GM15510 (cell line): ENCODE data around the gene GAS2L1.

Experiments used
- POLR2A ChIP-seq: IDR thresholded peaks from 3 replicates; pipeline ENCODE4 v1.6.1; 2011; ENCODE audit warnings: borderline replicate concordance; ENCODE audit not compliant: insufficient read length; ENCODE audit errors: extremely low read depth

GAS2L1 gene

DNA sequence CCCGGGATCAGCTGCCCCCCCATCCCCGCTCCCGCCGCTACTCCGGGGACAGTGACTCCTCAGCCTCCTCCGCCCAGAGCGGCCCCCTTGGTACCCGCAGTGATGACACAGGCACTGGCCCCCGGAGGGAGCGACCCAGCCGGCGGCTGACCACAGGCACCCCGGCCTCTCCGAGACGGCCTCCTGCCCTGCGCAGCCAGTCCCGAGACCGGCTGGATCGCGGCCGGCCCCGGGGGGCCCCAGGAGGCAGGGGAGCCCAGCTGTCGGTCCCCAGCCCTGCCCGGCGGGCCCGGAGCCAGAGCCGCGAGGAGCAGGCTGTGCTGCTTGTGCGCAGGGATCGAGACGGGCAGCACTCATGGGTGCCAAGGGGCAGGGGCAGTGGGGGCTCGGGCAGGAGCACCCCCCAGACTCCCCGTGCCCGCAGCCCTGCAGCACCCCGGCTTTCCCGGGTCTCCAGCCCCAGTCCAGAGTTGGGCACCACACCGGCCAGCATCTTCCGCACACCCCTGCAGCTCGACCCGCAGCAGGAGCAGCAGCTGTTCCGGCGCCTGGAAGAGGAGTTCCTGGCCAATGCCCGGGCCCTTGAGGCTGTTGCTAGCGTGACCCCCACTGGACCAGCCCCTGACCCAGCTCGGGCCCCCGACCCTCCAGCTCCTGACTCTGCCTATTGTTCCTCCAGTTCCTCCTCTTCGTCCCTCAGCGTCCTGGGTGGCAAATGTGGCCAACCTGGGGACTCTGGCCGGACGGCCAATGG is 5.2 kb downstream of the GAS2L1 start:
- TF ChIP-seq POLR2A, result no peak

DNA sequence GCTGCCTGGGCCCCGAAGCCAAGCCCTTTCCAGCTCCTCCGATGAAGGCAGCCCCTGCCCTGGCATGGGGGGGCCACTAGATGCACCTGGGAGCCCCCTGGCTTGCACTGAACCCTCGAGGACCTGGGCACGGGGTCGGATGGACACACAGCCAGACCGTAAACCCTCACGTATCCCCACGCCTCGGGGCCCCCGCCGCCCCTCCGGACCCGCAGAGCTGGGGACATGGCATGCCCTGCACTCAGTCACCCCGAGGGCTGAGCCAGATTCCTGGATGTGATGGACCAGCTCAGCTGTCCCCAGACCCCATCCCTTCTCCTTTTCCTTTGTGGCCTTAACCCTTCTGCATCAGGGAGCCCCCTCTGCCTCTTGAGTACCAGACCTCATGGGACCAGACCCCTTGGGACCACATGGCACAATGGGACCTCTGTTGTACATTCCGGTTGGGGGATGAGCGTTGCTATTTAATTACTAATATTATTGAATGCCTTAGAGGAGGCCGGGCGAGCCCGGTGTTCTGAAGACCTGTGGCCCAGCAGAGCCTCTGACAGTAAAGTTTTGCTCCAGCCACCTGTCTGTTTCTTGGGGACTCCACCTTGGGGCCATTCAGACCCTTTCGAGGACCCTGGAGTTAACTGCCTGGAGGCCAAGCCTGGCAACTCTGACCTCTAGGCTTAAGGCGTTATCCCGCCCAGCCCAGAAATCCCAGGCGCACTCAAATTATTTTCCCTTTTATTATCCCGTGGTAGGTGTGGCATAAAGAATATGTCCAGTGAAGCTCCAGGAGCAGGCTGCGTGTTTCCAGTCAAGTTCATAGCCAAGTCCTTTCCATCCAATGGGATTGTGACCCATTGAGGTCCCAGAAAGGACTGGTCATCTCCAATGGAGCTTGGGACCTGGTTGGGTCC is 6.0 kb downstream of the GAS2L1 start:
- TF ChIP-seq POLR2A, result no peak

DNA sequence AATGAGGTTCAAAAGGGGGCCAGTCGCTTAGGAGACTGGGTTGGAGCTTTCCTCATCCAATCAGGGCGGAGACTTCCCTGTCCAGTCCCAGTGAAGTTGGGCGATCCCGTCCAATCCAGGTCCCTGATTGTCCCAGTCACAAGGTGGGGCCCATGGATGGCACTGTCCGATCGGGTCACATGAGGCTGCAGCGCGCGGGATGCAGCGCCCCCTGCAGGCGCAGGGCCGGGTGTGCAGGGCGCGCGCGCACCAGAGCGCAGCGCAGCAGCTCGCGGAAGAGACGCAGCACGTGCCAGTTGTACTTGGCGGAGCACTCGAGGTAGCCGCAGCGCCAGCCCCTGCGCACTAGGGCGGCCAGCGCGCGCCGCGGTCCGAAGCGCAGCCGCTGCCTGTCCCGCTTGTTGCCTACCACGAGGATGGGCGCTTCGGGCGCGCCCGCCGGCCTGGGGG is 6.7 kb downstream of the GAS2L1 start:
- no peak for TF ChIP-seq POLR2A

DNA sequence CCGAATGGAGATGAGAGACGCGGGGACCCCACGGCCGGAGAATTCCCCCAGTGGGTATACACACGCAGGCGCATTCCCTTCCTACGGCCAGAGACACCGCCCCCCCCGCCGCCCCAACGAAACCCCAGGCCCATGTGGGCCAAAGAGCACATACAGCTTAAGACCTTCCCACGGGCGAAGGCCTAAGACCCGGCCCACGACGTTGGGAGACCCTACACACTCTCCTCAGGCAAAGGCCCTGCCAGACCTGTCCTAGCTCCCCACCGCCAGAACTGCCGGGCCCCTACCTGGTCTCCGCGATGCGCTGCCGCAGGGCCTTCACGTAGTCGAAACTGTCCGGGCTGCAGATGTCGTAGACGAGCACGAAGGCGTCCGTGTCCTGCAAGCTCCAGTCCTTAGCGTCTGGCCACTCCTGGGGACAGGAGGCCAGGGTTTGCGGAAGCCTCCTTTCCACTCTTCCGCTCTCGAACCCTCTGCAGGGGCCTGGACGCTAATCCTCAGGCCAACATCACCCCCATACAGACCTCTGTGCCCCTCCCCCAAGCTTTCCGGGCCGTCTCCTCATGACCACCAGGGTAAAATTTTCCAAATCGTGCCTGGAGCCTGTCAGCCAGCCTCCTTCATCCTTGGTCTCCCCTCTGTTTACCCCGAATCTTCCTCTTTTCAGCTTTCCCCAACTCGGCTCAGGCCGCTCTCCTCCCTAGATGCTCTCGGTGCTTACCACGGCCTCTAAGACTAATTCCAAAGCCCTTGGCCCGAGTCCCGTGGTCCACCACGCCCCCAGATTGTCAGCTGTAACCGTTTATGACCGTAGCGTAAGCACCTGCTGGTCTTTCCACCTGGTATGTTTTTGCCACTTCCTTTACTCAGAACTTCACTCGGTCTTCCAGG is 7.4 kb downstream of the GAS2L1 start:
- no peak for TF ChIP-seq POLR2A

DNA sequence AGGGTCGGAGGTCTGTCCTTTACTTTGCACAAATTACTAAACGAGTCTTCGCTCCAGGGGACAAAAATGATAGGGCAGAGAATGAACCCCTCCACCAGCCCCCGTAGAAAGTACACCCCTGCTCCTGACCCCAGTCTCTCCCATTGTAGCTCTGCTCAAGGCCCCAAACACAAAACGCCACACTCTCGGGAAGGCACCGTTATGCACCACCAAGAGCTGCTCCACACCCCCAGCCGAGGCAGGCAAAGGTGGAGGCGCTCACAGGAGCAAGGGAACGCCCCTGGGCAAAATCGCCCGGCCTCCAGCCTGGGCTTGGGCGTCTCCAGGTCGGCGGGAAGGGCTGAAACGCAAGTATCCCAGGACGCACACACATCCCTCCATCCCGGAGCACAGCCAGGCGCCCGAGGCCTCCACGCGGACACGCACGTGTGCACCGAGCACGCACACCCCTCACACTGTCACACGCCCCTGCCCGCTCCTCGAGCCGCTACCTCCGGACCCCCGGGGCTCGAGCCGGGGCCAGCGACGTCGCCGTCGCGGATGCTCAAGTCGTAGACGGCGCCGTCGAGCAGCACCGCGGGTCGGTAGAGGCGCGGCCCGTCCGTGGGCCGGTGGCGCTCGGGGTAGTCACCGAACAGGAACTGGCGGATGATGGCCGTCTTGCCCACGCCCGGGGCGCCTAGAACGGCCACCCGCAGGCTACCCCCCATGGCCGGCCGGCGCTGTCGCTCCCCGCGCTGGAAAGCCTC is 8.3 kb downstream of the GAS2L1 start:
- TF ChIP-seq POLR2A, result no peak

DNA sequence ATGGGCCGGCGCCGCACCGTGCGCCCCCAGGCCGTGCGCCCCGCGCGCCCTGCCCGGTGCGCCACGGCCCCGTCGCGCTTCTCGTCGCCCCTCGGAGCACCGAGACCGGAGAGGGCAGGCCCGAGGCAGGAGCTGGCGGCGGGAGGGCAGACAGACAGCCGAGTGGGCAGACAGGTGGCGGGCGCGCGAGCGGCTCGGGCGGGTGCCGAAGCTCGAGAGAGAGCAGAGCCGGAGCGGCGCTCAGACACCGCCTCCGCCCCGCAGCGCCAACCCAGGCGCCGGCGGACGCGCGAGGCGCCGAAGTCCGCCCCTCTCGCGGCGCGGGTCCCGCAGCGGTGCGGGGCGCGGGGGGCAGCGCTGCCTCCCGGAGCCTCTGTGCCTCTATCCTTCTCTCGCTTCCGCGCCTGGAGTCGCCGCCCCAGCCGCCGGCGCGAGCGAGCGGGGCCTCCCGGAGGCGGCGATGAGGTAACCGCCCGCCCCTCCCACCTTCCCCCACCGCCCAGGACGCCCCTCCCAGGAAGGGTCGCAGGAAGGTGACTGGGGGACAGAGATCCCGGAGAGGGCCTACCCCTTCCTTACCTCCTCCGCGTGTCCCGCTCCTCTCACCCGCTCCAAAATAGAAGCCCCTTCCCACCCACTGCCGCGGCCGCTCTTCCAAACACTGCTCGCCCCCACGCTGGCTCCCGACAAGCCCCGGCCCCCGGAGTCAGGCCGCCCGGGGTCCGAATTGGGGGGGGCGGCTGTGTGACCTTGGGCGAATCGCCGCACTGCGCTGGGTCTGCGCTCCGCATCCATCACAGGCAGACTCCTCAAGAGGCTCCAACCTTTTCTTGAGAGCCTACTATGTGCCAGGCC is 9.1 kb downstream of the GAS2L1 start, which contains the start of gene RASL10A:
RASL10A (minus strand) TSS at position 412 of the 855 bp plus-strand sequence. CDS start 451 bp downstream, outside the sequence.
- no peak for TF ChIP-seq POLR2A

DNA sequence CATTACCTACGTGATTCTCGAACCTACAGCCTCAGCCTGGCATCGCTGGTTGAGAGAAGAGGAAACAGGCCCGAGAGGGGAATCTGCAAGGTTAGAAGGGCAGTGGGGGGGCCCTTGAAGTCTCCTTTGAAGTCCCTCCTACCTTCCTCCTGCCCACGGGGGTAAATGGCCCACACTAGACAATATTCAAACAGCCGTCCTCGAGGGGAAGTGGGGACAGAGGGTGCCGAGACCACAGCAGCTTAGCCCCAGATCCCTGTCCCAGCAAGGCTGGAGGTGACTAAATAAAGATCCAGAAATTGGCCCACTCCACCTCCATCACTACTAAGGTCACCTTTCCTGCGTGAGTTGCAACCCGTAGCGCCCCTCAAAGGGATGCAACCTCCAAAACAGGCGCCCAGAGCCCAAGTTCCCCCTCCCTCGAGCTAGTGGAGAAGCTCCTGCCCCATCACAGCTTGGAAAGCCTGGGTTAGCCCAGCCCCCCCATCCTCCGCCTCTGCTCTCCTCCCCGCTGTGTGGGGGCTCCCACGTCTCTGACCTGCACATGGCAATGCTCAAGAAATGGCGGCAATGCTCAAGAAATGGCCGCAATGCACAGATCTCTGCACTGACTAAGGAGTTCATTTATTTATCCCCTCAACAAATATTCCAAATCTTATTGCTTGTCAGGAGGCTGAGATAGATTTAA is 9.8 kb downstream of the GAS2L1 start:
- no peak for TF ChIP-seq POLR2A

DNA sequence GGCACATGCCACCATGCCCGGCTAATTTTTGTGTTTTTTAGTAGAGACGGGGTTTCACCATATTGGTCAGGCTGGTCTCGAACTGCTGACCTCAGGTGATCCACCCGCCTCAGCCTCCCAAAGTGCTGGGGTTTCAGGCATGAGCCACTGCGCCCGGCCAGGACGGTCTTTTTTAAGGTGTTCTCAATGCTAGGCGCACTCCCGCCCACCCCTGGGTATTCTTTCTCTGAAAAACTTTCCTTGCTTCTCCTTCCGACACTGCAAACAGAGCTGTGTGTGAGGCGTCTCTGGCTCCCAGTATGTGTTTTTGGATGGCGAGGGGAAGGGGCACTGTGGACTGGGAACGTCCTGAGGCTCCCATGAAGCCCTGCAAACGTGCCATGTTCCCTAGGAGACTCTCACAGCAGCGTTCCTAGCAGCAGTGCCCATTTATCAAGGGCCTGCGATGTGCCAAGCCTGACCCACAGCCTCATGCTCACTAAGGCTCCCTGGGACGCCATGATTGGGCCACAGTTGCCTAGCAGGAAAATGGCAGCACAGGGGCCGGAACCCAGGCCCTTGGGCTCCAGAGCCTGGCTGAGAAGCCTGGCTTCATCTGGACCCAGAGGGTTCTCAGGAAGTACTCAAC is 11.5 kb downstream of the GAS2L1 start:
- no peak for TF ChIP-seq POLR2A

DNA sequence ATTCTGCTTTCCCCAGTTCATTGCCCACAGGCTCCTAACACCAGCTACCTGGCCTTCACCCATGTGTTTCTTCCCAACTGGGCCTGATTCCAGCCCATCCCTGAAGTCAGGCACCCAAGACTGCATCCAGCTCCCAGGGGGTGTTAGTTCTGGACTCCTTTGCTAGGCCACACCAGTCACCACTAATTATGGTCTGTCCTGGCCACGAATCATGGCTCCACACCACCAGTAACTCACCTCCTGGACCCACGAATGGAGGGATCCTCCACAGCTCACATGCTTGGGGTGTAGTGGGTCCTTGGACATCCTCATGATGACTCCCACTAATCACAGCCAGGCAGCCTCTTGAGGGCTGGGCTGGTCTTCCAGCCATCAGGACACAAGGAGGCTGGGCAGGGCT is 12.6 kb downstream of the GAS2L1 start:
- no peak for TF ChIP-seq POLR2A

DNA sequence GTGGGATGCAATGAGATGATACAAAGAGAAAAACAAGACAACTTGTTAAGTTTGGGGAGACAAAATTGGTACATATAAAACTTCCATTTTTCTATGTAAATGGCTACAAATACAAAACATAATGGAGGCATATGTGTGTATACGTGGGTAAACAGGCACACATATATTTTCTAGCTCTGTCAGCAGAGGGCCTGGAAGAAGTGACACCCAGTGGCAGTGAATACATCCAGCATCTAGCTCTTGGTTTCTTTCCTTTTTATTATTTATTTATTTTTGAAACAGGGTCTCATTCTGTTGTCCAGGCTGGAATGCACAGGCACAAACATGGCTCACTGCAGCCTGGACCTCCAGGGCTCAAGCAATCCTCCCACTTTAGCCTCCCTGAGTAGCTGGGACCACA is 14.1 kb downstream of the GAS2L1 start:
- TF ChIP-seq POLR2A, result no peak

DNA sequence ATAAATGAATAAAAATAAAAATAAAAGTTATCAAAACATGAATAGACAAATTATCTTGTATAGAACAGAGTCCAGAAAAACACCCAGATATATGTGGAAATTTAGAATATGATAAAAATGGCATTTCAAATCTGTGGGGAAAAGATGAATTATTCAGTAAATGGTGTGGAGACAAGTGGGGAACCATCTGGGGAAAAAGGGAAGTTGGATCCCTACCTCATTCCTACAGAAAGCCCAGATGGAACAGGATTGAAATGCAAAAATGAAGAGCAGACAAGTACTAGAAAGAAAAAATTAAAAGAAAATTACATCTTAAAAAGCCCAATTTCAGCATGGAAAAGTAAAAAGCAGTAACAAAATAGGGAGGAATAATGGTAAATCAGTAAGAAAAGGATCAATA is 17.2 kb downstream of the GAS2L1 start:
- TF ChIP-seq POLR2A, result no peak

DNA sequence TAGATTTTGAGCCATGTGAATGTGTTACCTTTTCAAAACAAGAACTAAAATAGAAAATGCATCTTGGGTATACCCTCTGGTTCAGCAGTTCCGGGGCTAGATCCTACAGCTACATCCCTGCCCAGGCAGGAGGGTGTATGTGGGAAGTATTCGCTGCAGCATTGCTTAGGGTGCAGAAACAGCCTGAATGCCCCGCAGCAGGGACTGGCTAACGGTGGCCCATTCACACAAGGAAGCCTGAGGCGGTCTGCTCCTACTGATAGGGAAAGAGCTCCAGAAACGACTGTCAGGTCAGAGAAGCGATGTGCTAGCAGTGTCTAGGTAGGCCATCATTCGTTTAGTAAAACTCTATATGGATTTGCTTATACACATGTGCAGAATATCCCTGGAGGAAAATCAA is 18.9 kb downstream of the GAS2L1 start:
- TF ChIP-seq POLR2A, result no peak
